ENCODE data around the gene ZNF48. TPM values are rescaled to one million over a fixed set of nuclear protein-coding genes. Genes with fewer than 3 reads are reported as not detected.
A peak's percentile ranks its signal among the peaks of the same experiment; 100 is the strongest.

Gene ZNF48
- total RNA-seq, 1 donor from 2014 or later, result 6.1 TPM

DNA sequence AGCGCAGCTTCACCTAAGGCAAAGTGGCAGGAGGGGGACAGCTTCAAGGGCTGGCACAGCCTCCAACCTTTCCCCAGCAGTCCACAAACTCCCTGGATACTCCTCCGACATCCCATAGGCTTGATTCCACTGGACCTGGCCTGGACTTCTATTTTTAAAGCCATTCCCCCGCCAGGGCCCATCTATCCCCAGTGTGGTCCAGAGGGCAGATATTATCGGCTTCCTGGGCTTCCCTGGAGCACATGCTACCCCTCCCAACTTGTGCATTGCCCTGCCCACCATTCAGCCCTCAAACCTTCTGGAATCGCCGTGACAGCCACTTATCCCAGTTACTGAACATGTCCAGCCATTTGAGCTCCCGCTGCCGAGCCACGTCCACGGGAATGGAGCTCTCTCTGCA is 30.0 kb upstream of the ZNF48 start:
- Histone ChIP-seq H3K4me1 (peaks cover 23% of the 10 kb centered on the region), H3K27me3 (no peaks in the 10 kb centered on the region), H3K27ac (no peak overlapping the region), H3K36me3 (peaks cover 47% of the 10 kb centered on the region), H3K9me3 (no peaks in the 10 kb centered on the region), H3K4me3 (no peak overlapping the region)
- TF ChIP-seq, protein P1, sequence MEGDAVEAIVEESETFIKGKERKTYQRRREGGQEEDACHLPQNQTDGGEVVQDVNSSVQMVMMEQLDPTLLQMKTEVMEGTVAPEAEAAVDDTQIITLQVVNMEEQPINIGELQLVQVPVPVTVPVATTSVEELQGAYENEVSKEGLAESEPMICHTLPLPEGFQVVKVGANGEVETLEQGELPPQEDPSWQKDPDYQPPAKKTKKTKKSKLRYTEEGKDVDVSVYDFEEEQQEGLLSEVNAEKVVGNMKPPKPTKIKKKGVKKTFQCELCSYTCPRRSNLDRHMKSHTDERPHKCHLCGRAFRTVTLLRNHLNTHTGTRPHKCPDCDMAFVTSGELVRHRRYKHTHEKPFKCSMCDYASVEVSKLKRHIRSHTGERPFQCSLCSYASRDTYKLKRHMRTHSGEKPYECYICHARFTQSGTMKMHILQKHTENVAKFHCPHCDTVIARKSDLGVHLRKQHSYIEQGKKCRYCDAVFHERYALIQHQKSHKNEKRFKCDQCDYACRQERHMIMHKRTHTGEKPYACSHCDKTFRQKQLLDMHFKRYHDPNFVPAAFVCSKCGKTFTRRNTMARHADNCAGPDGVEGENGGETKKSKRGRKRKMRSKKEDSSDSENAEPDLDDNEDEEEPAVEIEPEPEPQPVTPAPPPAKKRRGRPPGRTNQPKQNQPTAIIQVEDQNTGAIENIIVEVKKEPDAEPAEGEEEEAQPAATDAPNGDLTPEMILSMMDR (IDR thresholded peaks at IDR 0.05), result no peak
- ATAC-seq (no peak), DNase-seq (no peak)
- intact Hi-C loops (cut with DNase I), result no loop called here

DNA sequence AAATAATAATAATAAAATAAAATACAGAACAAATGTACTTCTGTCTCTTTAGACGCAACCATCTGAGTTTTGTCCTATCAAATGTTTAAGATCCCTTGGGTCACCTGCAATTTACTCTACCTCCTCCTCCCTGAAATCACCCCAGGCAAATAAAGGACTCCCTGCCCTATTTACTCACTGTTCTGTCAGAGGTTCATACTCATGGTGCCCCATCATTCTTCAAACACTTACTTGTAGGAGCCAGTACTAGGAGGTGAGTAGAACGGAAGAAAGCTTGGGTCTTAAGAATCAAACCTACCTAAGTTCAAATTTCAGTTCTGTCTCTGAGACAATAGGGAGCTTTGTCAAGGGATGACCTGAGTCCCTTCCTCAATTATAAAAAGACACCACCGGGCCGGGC is 28.7 kb upstream of the ZNF48 start:
- Histone ChIP-seq H3K27ac (no peak overlapping the region), H3K4me3 (no peak overlapping the region), H3K27me3 (no peaks in the 10 kb centered on the region), H3K36me3 (peaks cover 37% of the 10 kb centered on the region), H3K4me1 (peaks cover 28% of the 10 kb centered on the region), H3K9me3 (no peaks in the 10 kb centered on the region)
- DNase-seq (no peak), ATAC-seq (no peak)
- TF ChIP-seq, protein P1 (IDR thresholded peaks at IDR 0.05), result no peak
- intact Hi-C loops (cut with DNase I), result no loop called here

DNA sequence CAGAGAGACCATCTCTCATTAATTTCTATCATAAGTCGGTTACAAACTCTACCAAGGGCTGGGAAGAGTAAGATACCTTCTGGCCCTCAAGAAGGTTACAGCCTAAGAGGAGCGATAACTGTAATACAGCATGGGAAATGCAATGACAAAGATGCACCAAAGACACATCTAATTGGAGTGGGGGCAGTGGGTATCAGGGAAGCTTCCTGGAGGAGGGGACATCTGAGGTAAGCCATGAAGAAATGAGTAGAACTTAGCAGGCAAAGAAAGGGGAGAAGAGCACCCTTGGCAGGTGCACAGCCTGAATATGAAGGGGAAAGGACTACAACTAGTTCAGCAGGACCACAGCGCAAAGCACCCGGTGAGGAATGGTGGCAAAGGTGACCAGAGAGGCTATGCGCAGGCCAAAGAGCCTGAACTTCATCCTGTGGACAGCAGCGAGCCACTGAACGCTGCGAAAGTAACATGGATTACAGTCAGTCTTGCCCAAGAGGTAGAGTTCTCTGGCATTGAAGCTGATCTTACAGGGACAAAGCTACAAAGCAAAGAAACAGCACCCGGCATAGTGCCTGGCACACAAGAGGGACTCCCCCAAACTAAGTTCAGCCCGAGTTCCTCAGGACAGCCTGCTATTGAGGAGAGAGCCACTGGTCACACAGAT is 27.7 kb upstream of the ZNF48 start:
- peak overlapping the region; percentile 67 for H3K4me3 ChIP-seq
- peaks cover 29% of the 10 kb centered on the region for H3K4me1 ChIP-seq
- peaks cover 31% of the 10 kb centered on the region for H3K36me3 ChIP-seq
- H3K9me3 ChIP-seq, result no peaks in the 10 kb centered on the region
- ATAC-seq (no peak), DNase-seq (no peak)
- intact Hi-C loops (cut with DNase I), result no loop called here
- no peaks in the 10 kb centered on the region for H3K27me3 ChIP-seq
- no peak overlapping the region for H3K27ac ChIP-seq
- TF ChIP-seq, protein P1 (IDR thresholded peaks at IDR 0.05), result no peak

DNA sequence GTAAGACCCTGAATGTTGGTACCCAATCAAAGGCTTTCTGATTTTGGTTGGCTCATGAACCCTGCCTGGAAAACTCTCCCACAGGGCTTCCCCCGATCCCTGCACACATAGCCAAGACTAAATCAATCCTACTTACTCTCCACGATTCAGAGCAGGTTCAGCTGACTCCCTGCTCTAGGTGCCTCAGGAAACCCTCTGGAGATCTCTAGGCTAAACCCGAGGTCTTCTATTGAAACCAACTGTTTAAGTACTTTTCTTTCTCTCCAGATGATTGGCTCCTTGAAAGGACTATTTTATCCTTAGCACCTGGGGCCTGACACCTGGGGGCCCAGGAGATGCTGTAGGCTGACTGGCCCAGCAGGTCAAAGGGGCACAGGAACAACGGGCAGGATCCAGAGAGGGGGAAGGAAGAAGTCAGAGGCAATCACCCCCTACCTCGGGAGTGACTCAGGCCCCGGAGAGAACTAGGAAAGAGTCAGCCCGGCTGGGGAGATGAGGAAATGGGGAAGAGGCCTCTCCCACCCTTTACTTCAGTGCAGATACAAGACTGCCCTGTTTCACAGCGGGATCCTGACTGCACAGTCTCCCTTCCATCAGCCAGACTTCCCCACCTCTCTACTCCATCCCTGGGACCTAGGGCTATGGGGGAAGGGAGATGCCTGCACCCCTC is 27.0 kb upstream of the ZNF48 start:
- DNase-seq (no peak), ATAC-seq (peak; percentile 0)
- H3K27me3 ChIP-seq, result no peaks in the 10 kb centered on the region
- peak overlapping the region; percentile 71 for H3K27ac ChIP-seq
- peaks cover 29% of the 10 kb centered on the region for H3K4me1 ChIP-seq
- peaks cover 25% of the 10 kb centered on the region for H3K36me3 ChIP-seq
- no peaks in the 10 kb centered on the region for H3K9me3 ChIP-seq
- intact Hi-C loops (cut with DNase I), result no loop called here
- H3K4me3 ChIP-seq, result peak overlapping the region; percentile 67
- TF ChIP-seq, protein P1 (IDR thresholded peaks at IDR 0.05), result no peak

DNA sequence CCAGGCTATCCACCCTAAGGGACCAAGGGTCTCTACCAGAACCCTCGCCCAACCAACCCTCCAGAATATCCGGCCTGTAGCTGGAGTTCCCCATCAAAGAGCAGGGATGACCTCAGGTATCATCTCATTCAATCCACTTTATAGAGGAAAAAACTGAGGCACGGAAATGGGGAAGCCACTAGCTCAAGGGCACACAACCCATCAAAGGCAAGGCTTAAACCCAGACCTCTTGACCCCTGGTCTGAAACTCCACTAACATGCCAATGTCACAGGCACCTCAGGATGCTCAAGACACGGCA is 26.5 kb upstream of the ZNF48 start:
- peak overlapping the region; percentile 67 for H3K4me3 ChIP-seq
- TF ChIP-seq, protein P1 (IDR thresholded peaks at IDR 0.05), result no peak
- no peaks in the 10 kb centered on the region for H3K27me3 ChIP-seq
- intact Hi-C loops (cut with DNase I), result no loop called here
- no peaks in the 10 kb centered on the region for H3K9me3 ChIP-seq
- H3K4me1 ChIP-seq, result peaks cover 29% of the 10 kb centered on the region
- no peak for ATAC-seq
- peak overlapping the region; percentile 71 for H3K27ac ChIP-seq
- H3K36me3 ChIP-seq, result peaks cover 20% of the 10 kb centered on the region
- DNase-seq, result no peak
